HEK293T (cell line): ENCODE results near the gene ANKS4B.

Experiments used
- CTCF ChIA-PET: fragments of 350-600 bp; formaldehyde crosslinking; extraction: SDS; loops from one replicate; lab custom pipeline; 2021; ENCODE audit warnings: antibody characterized with exemption, inconsistent platforms; lab: Yijun Ruan, JAX
- POLR2A ChIA-PET: fragments of 350-600 bp; formaldehyde crosslinking; extraction: SDS; loops from one replicate; lab custom pipeline; 2020; ENCODE audit warnings: antibody characterized with exemption, inconsistent platforms; lab: Yijun Ruan, JAX
- DNase-seq: peaks from one replicate; pipeline ENCODE4 v3.0.0; 2012; ENCODE audit warnings: mixed read lengths; ENCODE audit errors: extremely low spot score
- ARNT ChIP-seq: fragments of 450-650 bp; IDR thresholded peaks from 2 replicates; pipeline ENCODE4 v1.6.1; 2017; ENCODE audit warnings: mild to moderate bottlenecking
- BHLHE40 ChIP-seq: fragments of 450-650 bp; IDR thresholded peaks from 2 replicates; pipeline ENCODE4 v1.6.1; 2016; ENCODE audit warnings: mild to moderate bottlenecking, moderate library complexity, borderline replicate concordance
- CTBP1 ChIP-seq: fragments of 450-650 bp; IDR thresholded peaks from 2 replicates; pipeline ENCODE4 v1.6.1; 2016; ENCODE audit warnings: borderline replicate concordance
- ELF4 ChIP-seq: fragments of 450-650 bp; IDR thresholded peaks from 2 replicates; pipeline ENCODE4 v1.6.1; 2017; ENCODE audit warnings: antibody characterized with exemption
- FOXA1 ChIP-seq: fragments of 450-650 bp; IDR thresholded peaks from 2 replicates; pipeline ENCODE4 v1.6.1; 2016; ENCODE audit warnings: mild to moderate bottlenecking
- FOXK2 ChIP-seq: fragments of 450-650 bp; IDR thresholded peaks from 2 replicates; pipeline ENCODE4 v1.6.1; 2016; ENCODE audit warnings: mild to moderate bottlenecking
- FOXM1 ChIP-seq: fragments of 450-650 bp; IDR thresholded peaks from 2 replicates; pipeline ENCODE4 v1.6.1; 2017; ENCODE audit warnings: mild to moderate bottlenecking, borderline replicate concordance
- HDGF ChIP-seq: fragments of 450-650 bp; IDR thresholded peaks from 2 replicates; pipeline ENCODE4 v1.6.1; 2017; ENCODE audit warnings: antibody characterized with exemption, borderline replicate concordance
- L3MBTL2 ChIP-seq: fragments of 450-650 bp; conservative IDR thresholded peaks from 2 replicates; pipeline ENCODE4 v1.6.1; 2016; ENCODE audit warnings: mild to moderate bottlenecking
- LEF1 ChIP-seq: fragments of 450-650 bp; IDR thresholded peaks from 2 replicates; pipeline ENCODE4 v1.6.1; 2017; ENCODE audit warnings: mild to moderate bottlenecking, borderline replicate concordance
- NFRKB ChIP-seq: fragments of 450-650 bp; IDR thresholded peaks from 2 replicates; pipeline ENCODE4 v1.6.1; 2016; ENCODE audit warnings: mild to moderate bottlenecking, moderate library complexity
- PKNOX1 ChIP-seq: fragments of 450-650 bp; IDR thresholded peaks from 2 replicates; pipeline ENCODE4 v1.6.1; 2016
- SP1 ChIP-seq: fragments of 450-650 bp; IDR thresholded peaks from 2 replicates; pipeline ENCODE4 v1.6.1; 2017
- SUZ12 ChIP-seq: fragments of 450-650 bp; IDR thresholded peaks from 2 replicates; pipeline ENCODE4 v1.6.1; 2016; ENCODE audit warnings: mild to moderate bottlenecking
- TARDBP ChIP-seq: fragments of 450-650 bp; IDR thresholded peaks from 2 replicates; pipeline ENCODE4 v1.6.1; 2016
- ZNF384 ChIP-seq: fragments of 450-650 bp; IDR thresholded peaks from 2 replicates; pipeline ENCODE4 v1.6.1; 2016

The ANKS4B gene

DNA sequence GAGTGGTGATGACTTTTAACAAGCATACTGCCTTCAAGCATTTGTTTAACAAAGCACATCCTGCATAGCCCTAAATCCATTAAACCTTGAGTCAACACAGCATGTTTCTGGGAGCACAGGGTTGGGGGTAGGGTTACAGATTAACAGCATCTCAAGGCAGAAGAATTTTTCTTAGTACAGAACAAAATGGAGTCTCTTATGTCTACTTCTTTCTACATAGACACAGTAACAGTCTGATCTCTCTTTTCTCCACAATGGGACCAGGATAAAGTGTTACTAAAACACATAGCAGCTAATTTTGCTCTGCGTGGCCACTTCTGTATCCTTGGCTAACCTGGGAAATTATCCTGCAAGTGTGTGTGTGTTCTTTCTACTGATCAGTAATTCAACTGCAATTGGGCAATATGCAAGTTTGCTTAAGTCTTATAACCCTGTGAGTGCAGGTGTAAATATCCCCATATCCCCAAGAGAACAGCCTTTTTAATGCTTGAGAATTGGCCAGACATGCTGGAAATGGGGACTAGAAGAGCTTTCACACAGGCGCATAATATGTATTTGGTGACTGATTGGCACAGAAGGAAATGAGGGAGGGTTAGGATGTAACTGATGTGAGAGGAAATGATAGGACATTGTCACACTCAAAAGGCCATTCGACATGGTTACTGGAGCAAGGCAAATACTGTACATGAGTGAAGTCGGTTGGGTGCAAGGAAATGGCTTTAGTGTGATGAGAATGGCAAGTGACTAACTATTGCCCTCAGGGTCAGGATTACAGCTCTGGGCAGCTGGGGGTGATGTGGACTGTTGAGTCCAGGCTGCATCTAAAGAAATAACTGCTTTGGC, 10.8 kb upstream of the ANKS4B start:
- ChIA-PET POLR2A (no interaction called here), CTCF (no interaction called here)
- DNase-seq = no peak

GRCh38 chr16:21223787-21224186, 9.7 kb upstream of the ANKS4B start:
- POLR2A ChIA-PET = no interaction called here
- CTCF ChIA-PET = no interaction called here
- no peak for TF ChIP-seq LEF1
- no peak for TF ChIP-seq FOXM1
- TF ChIP-seq ZNF384 = no peak
- TF ChIP-seq FOXK2 = no peak
- TF ChIP-seq L3MBTL2 = no peak
- TF ChIP-seq CTBP1 = no peak
- no peak for TF ChIP-seq ARNT
- TF ChIP-seq SUZ12 = no peak
- no peak for TF ChIP-seq BHLHE40
- no peak for TF ChIP-seq ELF4
- TF ChIP-seq TARDBP = no peak
- no peak for TF ChIP-seq PKNOX1
- TF ChIP-seq HDGF = no peak
- no peak for TF ChIP-seq NFRKB
- no peak for TF ChIP-seq SP1
- DNase-seq = no peak

More for the DNA sequence above, 10.8 kb upstream of the ANKS4B start:
- no peak for TF ChIP-seq TARDBP
- TF ChIP-seq PKNOX1 = no peak
- no peak for TF ChIP-seq LEF1
- no peak for TF ChIP-seq CTBP1
- TF ChIP-seq ELF4 = no peak
- no peak for TF ChIP-seq ARNT
- TF ChIP-seq ZNF384 = no peak
- TF ChIP-seq FOXK2 = no peak
- no peak for TF ChIP-seq HDGF
- no peak for TF ChIP-seq FOXA1
- no peak for TF ChIP-seq FOXM1
- no peak for TF ChIP-seq SP1
- TF ChIP-seq L3MBTL2 = no peak

GRCh38 chr16:21224800-21225199, 8.7 kb upstream of the ANKS4B start:
- POLR2A ChIA-PET = no interaction called here
- no peak for TF ChIP-seq NFRKB
- no peak for TF ChIP-seq HDGF
- CTCF ChIA-PET = no interaction called here
- no peak for DNase-seq

DNA sequence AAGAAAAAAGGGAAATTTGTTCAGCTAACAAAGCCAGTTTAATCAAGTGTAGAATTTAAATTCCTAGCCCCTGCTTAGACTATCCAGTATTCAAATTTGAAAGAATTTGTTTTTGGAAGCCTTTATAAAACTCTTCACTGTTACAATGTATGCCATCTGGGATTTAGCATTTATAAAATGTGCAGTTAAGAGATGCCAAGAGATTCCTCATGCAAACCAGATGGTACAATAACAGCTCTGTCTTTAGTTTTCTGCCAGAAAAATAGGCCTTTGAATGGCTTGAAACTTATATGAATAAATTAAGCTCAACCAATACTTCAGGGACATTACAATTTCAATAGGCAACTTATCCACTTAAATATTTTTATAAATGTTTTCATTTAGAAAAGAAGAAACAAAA, 6.8 kb upstream of the ANKS4B start:
- ChIA-PET CTCF (no interaction called here), POLR2A (no interaction called here)
- no peak for DNase-seq
- no peak for TF ChIP-seq TARDBP
- TF ChIP-seq HDGF = no peak
- TF ChIP-seq ELF4 = no peak
- TF ChIP-seq FOXK2 = no peak
- TF ChIP-seq NFRKB = no peak
- no peak for TF ChIP-seq LEF1
- TF ChIP-seq PKNOX1 = no peak
- no peak for TF ChIP-seq CTBP1
- no peak for TF ChIP-seq ARNT
- TF ChIP-seq BHLHE40 = no peak
- no peak for TF ChIP-seq SUZ12
- no peak for TF ChIP-seq FOXM1
- no peak for TF ChIP-seq ZNF384
- no peak for TF ChIP-seq FOXA1
- no peak for TF ChIP-seq SP1
- TF ChIP-seq L3MBTL2 = no peak

GRCh38 chr16:21227866-21228265, 5.6 kb upstream of the ANKS4B start:
- POLR2A ChIA-PET = no interaction called here
- TF ChIP-seq ZNF384 (no peak), FOXA1 (no peak), LEF1 (no peak), ELF4 (no peak), CTBP1 (no peak), FOXK2 (no peak), L3MBTL2 (no peak), NFRKB (no peak), HDGF (no peak), BHLHE40 (no peak), TARDBP (no peak), ARNT (no peak), SUZ12 (no peak), PKNOX1 (no peak), FOXM1 (no peak), SP1 (no peak)
- no peak for DNase-seq
- CTCF ChIA-PET = interaction anchor here (0.6 kb wide), 1 partner anchor 415 kb away, joined by 3 read pairs; no protein-coding TSS in a partner anchor
